NCI-H748 (cell line): ENCODE data around the gene PALD1.

Experiments
- DNase-seq: peaks from one replicate; lab custom pipeline; 2025; ENCODE audit not compliant: unreplicated experiment; lab: John Stamatoyannopoulos, UW

Gene PALD1

DNA sequence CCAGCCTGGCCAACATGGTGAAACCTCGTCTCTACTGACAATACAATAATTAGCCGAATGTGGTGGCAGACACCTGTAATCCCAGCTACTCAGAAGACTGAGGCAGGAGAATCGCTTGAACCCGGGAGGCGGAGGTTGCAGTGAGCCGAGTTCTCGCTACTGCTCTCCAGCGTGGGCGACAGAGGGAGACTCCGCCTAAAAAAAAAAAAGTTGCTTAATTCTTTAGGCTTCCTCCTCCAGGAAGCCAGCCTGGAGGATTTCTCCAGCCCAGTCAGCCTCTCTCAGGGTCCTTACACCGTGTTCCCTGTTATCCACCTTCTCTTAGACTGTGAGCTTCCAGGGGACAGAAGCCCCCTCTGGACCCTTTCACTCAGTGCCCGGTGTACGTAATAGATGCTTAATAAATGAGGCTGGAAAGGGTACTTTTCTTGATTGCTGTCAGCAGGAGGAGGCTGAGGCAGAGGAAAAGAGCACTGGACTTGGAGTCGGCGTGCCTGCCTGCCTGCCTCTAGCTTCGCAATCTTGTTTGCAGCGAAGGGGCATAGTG lies 20.7 kb upstream of the PALD1 start:
- DNase-seq = no peak

DNA sequence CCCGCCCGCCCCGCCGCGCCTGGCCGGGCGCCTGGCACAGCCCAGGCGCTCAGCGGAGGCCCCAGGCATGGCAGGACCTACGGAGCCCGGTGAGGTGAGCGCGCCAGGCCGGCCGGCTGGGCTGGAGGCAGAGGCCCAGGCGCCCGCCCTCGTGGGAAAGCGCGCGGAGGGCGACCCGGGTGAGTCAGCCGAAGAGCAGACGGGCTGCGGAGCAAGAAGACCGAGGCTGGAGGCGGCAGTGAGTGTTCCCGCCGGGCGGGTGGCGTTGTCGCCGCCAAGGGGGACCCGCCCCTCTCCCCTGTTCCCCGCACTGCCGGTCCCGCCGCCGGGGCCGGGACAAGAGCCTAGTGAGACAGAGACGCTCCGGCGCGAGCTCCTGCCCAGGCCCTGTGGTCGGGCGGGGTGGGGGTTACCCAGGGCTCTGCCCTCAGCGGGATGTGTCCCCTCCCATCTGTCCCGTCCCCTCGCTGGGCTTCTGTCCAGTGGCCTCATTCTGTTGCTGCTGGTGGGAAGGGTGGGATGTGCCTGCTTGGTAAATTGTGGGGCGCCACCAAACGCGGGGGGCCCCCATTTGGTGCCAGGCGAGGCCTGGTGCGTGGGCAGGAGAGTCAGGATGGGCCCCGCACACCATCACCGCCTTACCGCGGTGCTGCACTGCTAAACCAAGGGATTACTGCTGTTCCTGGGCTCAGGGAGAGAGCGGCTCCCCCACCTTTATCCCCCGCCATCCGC lies 20.1 kb upstream of the PALD1 start:
- no peak for DNase-seq

DNA sequence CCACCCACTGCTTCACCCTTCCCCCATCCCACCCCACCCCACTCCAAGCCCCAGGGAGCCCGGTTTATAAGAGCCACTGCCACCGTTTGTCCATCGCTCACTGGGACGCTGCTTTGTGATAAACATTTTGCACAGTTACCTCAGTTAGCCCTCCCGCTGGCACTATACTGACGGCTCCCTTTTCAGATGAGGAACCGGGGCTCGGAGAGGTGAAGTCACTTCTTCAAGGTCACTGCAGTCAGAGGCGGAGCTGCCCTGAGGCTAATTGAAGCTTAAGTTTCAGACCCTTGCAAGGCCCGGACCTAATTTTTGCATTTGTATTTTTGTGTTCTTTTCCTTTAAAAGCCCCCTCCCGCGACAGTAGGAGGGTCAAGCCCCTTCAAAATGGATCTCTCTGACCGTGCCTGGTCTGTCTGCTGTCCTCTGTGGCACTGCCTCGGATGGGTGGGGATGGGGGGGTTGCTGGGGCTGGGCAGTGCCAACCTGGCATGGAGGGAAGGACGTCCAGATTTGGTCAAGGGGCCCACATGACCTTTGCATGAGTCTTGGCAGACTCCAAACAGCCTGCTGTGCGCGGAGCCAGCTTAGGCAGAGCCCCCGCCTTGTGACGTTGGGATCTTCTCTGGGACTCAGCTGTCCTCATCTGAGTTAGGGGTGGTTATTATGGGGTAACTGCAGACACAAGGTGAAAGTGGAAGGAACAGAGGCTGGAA lies 19.4 kb upstream of the PALD1 start:
- no peak for DNase-seq

DNA sequence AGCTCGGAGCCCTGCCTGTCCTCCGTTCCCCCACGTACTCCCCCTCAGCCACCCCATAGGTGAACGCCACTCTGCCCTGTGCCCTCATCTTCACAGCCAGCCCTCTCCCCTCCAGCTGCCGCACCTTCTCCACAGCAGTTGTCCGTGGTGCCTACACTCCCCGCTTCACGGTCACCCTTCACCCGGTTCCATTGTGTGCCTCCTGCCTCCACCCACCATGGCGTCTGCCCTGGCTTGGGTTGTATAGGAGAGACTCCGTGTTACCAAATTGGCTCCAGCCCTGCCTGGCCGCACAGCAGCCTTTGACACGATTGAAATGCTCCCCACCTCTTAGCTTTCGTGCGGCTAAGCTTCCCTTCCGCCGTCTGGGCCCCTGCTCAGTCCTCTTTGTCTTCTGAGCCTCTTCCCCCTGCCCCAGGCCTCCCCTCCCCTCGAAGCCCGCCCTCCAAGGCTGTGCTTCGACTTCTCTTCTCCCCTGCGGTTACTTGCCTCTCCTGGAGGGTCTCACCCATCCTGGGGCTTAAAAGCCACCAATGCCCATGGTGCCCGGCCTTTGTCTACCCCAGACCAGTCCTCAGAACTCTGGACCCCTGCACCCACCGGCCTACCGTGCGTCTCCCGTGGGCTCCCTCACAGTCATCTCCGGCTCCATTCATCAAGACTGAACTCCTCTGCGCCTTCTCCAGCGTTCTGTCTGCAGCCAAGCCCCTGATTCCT lies 18.6 kb upstream of the PALD1 start:
- no peak for DNase-seq

DNA sequence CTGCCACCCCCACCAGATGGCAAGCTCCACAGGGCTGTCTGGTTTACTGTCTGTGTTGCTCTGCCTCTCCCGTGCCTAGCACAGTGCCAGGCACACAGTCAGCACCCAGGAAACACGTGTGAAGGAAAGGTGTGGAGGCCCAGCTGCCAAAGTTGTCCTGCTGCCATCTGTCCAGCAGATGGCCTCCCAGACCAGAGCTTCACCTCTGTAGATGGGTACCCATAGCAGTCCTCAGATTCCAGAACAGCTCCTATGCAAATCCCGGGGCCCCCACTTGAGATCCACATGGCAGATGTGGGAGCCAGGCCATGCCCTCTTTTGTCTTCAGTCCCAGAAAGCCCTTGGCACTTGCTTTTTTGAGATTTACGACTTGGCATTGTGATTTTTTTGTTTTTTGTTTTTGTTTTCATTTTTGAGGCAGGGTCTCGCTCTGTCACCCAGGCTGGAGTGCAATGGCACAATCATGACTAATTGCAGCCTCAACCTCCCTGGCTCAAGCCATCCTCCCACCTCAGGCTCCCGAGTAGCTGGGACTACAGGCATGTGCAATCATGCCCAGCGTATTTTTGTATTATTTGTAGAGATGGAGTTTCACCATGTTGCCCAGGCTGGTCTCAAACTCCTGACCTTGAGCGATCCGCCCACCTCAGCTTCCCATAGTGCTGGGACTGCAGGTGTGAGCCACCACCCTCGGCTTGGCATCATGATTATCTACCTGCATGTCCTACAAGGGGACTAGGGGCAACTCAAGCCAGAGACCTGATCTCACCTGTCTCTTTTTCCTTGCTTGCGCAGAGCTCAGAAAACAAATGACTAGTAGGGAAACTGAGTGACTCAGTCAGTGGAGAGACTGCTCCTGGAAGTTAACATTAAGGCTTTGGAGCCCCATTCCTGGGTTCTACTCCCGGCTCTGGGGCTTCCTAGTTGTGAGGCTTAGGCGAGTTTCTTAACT lies 16.9 kb upstream of the PALD1 start:
- DNase-seq = peak; percentile 32

DNA sequence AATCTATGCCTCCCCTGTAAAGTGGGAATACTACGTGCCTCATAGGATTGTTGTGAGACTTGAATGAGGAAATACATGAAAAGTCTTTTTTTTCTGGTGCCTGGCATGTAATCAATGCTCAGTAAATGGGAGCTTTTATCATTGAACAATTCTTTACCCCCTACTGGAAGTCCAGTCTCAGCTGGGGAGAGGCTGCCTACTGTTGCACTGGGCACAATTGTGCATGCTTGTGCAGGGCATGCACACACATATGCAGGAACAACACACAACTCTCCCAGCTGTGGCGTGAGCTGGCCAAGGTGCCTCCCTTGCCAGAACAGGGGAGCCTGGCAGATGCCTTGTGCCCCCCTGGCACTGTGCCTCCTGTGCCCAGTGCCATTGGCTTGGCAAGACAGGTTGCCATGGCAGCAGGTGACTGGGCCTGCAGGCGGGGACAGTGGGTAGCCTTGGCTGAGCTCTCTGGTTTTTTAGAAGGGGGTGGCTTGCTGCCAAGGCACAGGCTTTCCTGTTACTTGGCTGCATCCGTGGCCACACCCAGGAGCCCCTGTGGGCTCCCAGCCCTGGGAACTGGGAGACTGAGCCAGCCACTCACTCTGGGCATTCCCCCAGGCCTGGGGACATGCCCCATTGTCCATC lies 16.1 kb upstream of the PALD1 start:
- peak; percentile 51 for DNase-seq

DNA sequence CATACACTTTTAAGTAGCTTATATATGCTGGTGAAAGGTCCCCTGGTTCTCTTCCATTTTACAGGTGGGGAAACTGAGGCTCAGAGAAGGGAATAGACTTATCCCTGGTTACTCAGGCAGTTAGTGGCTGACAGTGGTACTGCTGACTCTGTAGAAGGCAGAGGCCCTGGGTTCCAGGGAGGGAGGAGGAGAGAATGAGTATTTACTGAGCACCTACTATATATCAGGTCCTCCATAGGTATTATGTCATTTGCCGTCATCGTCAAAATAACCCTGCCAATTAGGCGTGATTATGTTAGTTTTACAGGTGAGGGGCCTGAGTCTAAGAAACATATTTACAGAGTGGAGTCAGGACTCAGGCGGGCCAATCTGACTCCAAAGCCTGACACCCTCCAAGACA lies 13.3 kb upstream of the PALD1 start:
- DNase-seq = no peak

DNA sequence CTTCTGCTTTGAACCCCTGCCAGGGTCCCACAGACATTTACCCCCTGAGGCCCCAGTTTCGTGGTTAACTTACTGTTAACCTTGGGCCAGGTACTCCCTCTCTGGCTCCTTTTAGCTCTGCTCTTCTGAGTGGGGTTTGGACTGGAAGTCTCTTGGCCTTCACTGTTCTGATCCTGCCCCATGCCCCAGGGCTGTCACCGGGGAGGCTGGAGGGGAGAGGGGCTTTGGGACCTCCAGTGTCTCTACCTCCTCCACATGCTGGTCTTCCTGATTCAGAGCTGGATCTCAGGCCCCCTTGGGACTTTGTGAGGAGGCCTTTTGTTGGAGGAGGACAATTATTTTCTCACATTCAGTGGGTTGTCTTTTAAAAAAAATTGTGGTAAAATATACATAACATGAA lies 12.7 kb upstream of the PALD1 start:
- DNase-seq = no peak

DNA sequence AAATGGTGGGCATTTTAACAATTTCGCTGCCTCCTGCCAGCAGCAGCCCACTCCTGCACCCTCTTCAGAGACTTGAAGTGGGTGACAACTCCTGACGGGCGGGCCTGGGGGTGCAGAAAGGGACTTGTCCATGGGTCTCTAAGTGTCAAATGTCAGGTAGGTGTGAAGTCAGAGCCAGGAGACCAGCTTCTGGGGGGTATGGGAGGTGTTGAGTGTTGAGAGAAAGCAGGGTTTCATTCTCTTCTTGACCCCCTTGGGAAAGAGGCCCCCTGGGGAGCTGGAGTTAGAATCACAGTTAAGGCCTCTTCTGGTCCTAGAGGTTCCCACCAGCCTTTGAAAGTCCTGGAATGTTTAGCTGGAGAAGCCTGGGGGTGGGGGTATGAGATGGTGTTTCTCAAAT lies 11.6 kb upstream of the PALD1 start:
- DNase-seq = no peak

DNA sequence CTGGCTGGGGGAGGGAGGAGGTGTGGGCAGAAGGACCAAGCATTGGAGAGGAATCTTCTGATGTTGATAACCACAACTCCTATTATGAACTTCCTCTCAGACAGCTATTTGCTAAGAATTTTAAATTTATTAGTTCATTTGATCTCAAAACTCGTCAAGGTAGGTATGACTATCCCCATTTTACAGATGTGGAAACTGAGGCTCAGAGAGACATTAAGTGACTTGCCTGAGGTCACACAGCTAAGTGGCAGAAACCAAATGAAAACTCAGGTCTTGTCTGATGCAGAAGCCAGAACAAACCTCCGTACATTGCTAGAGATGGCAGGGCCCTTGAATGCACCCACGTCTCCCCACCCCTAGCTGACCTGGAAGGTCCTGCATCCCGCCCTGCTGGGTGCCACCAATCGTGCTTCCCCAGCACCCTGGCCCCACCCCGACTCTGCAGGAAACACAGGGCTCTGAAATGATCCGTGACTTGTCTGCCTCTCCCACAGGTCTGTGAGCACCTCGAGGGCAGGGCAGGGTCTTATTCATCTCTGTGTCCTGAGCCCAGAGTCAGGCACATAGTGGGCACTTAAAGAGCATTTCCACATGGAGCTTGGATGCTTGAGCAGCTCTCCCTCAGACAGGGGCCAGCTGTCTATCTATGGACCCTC lies 5.6 kb upstream of the PALD1 start:
- no peak for DNase-seq

DNA sequence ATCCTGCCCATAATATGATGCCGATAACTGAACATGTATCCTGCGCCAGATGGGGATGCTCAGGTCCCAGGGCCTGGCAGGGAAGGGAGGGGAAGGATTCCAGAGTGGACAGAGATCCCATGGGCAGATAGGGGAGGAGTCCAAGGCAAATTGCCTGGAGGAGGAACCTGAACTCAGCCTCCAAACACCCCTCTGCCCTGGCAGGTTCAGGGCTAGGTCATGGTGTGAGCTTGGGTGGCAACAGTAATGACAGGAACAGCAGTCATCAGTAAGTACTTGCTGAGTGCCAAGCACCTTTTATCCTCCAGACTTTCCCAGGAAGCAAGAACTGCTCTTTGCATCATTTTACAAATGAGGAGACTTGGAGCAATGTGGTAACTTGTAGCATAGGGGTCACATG lies 3.8 kb upstream of the PALD1 start:
- DNase-seq = no peak

DNA sequence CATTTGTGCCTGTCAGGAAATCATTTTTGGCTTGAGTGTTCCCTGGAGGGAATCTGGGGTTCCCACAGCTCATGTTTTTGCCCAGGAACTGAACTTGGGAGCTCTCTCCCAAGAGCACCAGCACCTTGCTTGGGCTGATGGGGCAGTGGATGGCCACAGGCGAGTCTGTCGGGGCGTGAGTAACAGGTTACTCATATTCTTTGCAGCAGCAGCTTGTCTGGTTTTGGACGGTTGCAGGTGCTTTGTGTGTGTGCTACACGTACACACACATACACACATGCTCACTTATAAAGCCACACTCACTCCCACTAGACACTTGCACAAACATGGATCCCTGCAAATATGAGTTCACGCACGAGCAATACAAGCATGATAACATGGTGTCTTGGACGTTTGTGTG lies 2.9 kb upstream of the PALD1 start:
- DNase-seq = no peak

DNA sequence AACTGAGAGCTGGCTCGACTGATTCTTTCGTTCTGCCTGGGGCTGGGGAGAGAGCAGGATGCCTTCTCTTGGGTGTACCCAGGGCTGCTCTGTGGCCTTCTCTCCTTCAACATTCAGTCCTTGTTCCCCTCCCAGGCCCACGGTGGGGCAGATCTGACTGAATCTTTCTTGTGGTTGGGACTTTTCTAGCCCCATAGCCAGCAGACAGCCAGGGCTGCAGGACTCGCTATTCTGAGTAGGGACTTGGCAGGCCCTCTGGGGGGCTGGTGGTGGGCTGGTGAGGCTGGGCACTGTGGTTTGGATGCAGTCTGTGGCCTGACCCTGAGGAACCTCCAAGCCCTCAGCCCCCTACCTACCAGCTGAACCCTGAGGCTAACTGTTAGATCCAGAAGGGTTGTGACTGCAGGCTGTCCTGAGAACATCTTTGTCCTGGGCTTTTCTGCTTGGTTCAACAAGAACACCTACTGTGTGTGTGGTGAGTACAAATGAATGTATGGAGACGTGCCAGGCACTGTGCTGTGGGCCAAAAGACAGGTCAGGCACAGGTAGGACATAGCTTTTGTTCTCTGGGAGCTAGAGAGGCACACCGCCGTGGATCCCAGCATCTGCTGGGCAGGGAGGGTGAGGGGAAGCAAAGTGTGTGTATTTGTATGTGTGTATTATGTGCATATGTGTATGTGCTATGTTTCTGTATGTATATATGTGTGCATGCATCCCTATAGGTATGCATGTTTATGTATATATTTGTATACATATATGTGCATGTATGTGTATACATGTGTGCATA lies 2.1 kb upstream of the PALD1 start:
- DNase-seq = no peak

DNA sequence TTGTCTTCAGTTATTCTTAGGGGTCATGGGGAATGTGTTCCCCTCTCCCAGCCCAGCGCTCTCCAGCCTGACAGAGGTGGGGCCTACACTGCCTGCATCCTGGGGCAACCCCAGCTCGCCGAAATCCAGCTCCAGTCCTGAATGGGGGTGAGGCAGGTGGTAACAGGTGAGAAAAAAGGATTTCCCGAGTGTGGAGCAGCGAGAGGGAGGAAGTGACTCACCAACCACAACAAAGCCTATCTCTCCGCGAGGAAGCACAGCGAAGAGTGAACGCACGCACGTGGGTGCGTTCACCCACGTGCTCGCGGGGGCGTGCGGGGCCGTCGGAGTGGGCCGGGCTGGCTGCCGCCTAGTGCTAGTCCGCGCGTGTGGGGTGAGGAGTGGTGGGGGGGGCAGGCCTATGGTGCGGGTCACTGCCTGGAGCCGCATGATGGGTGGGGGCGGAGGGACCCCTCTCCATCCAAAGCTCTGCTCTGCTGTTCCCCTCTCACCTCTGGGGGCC lies 855 bp upstream of the PALD1 start:
- DNase-seq = peak; percentile 15

DNA sequence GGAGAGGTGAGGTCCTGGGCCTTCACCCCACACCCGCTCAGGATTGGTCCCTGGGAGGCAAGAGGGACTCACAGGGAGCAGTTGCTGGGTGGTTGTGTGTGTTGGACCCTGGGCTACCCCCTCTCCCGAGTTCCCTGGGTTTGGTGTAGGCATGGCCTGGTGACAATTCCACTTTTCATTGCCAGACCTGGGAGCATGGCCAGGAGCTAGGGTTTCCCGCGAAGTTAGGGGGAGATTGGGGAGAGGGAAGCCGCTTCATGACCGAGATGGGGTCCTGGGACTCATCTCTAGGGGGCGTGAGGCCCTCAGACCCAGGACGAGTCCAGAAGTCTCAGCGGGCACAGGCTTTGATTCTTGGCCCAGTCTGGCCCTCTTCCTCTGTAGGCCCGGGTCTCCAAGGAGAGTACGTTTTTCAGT lies 606 bp downstream of the PALD1 start:
- no peak for DNase-seq

DNA sequence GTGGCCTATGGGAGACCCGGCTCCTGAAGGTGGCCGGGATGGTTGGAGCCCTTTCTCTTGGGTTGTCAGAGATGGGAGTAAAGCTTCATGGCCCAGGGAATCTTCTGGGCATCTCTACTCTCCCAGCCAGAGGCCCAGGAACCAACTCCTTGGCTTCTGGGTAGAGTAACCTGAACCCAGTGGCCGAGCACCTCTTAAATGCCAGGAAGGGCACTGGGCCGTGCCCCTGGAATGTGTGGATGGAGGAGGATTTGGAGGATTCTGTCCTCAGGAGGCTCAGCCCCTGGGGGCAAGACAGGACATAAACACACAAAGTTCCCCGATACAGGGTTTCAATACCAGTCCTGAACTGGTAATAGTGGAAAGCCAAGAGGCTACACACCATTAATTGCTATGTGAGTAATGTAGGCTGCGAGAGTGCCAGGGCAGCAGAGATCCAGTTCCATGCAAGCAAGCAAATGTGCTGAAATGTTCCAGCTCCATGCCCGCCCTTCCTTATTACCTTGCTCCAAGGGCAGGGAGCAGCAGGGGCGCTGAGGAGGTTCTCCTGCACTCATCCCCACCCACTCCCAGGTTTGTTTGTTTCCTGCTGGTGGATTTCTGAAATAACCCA lies 1.2 kb downstream of the PALD1 start:
- DNase-seq = no peak

DNA sequence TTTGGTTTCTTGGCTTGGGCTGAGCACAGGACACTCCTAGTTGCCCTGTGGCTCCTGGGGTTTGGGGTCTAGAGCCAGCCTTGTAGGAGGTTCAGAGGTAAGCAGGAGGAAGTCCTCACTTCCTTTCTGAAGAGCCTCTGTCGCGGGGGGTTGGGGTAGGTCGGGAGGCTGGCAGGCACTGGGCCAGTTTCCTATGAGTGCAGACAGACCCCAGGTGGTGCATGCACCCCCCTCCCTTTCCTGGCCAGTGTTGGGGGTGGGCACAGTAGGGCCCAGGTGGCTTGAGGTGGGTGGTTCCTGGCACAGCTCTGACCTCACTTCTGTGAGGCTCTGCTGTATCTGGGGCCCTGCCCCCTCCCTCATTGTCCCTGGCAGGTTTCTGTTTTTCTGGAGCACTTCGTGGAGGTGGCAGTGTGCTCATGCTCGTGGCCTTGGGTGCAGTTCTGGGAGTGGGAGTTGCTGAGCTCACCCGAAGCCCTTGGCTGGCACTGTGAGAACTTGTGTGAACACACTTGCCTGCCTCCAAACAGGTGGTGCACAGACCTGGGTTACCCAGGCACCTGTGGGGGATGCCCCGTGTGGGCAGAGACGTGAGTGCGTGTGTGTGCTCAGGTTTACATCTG lies 1.8 kb downstream of the PALD1 start:
- DNase-seq = no peak

DNA sequence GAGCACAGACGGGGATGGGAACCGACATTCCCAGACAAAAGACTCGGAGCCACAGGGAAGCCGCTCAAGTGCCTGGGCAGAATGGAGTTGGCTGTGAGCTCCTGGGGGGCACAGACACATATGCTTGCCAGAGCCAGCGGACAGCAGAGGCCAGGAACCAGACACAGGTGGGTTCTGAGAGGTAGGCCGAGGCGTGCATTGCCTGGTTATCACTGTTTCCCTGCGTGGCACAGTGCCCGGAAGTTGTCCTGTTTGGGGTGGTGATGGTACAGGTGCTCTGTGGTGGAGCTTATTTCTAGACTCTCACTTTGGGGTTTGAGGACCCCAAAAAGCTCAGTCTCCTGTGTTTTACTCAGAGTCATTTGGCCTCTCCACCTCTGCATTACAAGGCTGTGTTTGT lies 2.5 kb downstream of the PALD1 start:
- no peak for DNase-seq
